HepG2 (cell line): ENCODE data around the gene MYOM1. TPM values are rescaled to one million over a fixed set of nuclear protein-coding genes. Genes with fewer than 3 reads are reported as not detected.
"Not testable (repeated sequence)": the region's sequence is repeated elsewhere in the genome, so short reads cannot be mapped to it uniquely, and the experiment has no call there.

Experiments used
- ATAC-seq: fragments of 200-7000 bp; cut with Tn5 transposase; 3 replicates; pipeline ENCODE4 v1.9.1; 2020; ENCODE audit warnings: mild to moderate bottlenecking, moderate library complexity
- BruUV-seq: library from RNA; stranded (reverse); fragments of 400-500 nt; replicated peaks from 2 replicates; lab custom pipeline; 2021; lab: Mats Ljungman, UMichigan
- CTCF ChIA-PET: fragments of 300-600 bp; formaldehyde crosslinking; extraction: SDS; loops from one replicate; lab custom pipeline; 2021; ENCODE audit warnings: low total read pairs, inconsistent platforms, low intra/inter-chr PET ratio; lab: Yijun Ruan, JAX
- POLR2A ChIA-PET: fragments of 350-600 bp; sonication (Branson Sonifier 250); formaldehyde crosslinking; loops from one replicate; lab custom pipeline; 2020; ENCODE audit warnings: antibody characterized with exemption, inconsistent platforms; lab: Yijun Ruan, JAX
- DNase-seq: peaks from one replicate; pipeline ENCODE4 v3.0.0-alpha.2; 2015; ENCODE audit warnings: low spot score
- FAIRE-seq: peaks from 3 replicates; lab custom pipeline; 2011; peaks lifted over from hg19 to GRCh38; lab: Jason Lieb, UNC
- H2AFZ ChIP-seq: one replicate; pipeline ENCODE4 v1.6.1; 2011; ENCODE audit warnings: low read length, inconsistent platforms
- H3K27ac ChIP-seq: fragments of 300-600 bp; 3 replicates; pipeline ENCODE4 v1.8.0; 2011; ENCODE audit warnings: mixed run types, mild to moderate bottlenecking, mixed read lengths, low read length, inconsistent platforms; ENCODE audit not compliant: insufficient read depth; ENCODE audit errors: extremely low read length
- H3K27me3 ChIP-seq, 2 experiments: fragments of 200-600 bp in 1 of 2; 2 replicates in 1 of 2; 3 replicates in 1 of 2; pipeline versions ENCODE4 v1.6.0 to v1.8.0; 2011; ENCODE audit warnings: low read length in 2 of 2, mild to moderate bottlenecking in 2 of 2, moderate library complexity in 2 of 2, inconsistent platforms in 1 of 2; ENCODE audit not compliant: insufficient read depth in 2 of 2, control insufficient read depth in 1 of 2
- H3K36me3 ChIP-seq, 2 experiments: fragments of 200-600 bp in 1 of 2; replicated peaks in 1 of 2; 2 replicates in 1 of 2; 3 replicates in 1 of 2; pipeline versions ENCODE4 v1.5.1 to v1.8.0; 2011; ENCODE audit warnings: low read length in 2 of 2, inconsistent platforms in 1 of 2; ENCODE audit not compliant: insufficient read depth in 2 of 2, control insufficient read depth in 1 of 2
- H3K4me1 ChIP-seq: 2 replicates; pipeline ENCODE4 v1.5.1; 2012; ENCODE audit warnings: low read length, inconsistent platforms; ENCODE audit not compliant: insufficient read depth
- H3K4me2 ChIP-seq: 2 replicates; pipeline ENCODE4 v1.6.0; 2011; ENCODE audit warnings: low read depth, low read length, inconsistent platforms
- H3K4me3 ChIP-seq, 3 experiments: fragments of 200-600 bp in 1 of 3; sonication (generic), shearing (Covaris generic) in 1 of 3; replicated peaks in 1 of 3; 2 replicates each; pipeline ENCODE4 v1.5.1; 2011 to 2016; ENCODE audit warnings: low read length in 3 of 3, inconsistent platforms in 2 of 3, low read depth in 2 of 3, mild to moderate bottlenecking in 2 of 3, control low read depth in 1 of 3, mixed read lengths in 1 of 3; ENCODE audit not compliant: insufficient read depth in 1 of 3
- H3K79me2 ChIP-seq: one replicate; pipeline ENCODE4 v1.6.1; 2011; ENCODE audit warnings: low read length, inconsistent platforms; ENCODE audit not compliant: insufficient read depth
- H3K9ac ChIP-seq: 2 replicates; pipeline ENCODE4 v1.6.0; 2011; ENCODE audit warnings: mild to moderate bottlenecking, low read depth, low read length, inconsistent platforms; ENCODE audit not compliant: insufficient read depth
- H3K9me3 ChIP-seq: 2 replicates; pipeline ENCODE4 v1.5.1; 2012; ENCODE audit warnings: mild to moderate bottlenecking, low read length
- H4K20me1 ChIP-seq: 2 replicates; pipeline ENCODE4 v1.6.0; 2011; ENCODE audit warnings: inconsistent platforms, mild to moderate bottlenecking, low read length, moderate library complexity; ENCODE audit not compliant: insufficient read depth
- TIGD3 ChIP-seq: sonication (generic); formaldehyde crosslinking; IDR thresholded peaks from 2 replicates; pipeline ENCODE4 v1.5.1; 2020; ENCODE audit warnings: mild to moderate bottlenecking, missing genetic modification reagents, borderline replicate concordance
- ZHX2 ChIP-seq, 2 experiments: sonication (generic) in 1 of 2; formaldehyde crosslinking in 1 of 2; IDR thresholded peaks; 2 replicates each; pipeline versions ENCODE4 v1.6.1 to v1.9.0; 2014 to 2022; ENCODE audit warnings: antibody characterized with exemption in 1 of 2, borderline replicate concordance in 1 of 2, inconsistent platforms in 1 of 2, low read depth in 1 of 2, missing genetic modification reagents in 1 of 2
- ZNF143 ChIP-seq: sonication (generic); formaldehyde crosslinking; IDR thresholded peaks from 2 replicates; pipeline ENCODE4 v1.4.0; 2020; ENCODE audit warnings: missing genetic modification reagents
- ZNF354B ChIP-seq: sonication (generic); formaldehyde crosslinking; IDR thresholded peaks from 2 replicates; pipeline ENCODE4 v1.8.0; 2022; ENCODE audit warnings: mild to moderate bottlenecking, missing genetic modification reagents
- ZNF451 ChIP-seq: sonication (generic); formaldehyde crosslinking; IDR thresholded peaks from 2 replicates; pipeline ENCODE4 v1.5.0; 2020; ENCODE audit warnings: mild to moderate bottlenecking, missing genetic modification reagents
- ZNF607 ChIP-seq: sonication (generic); formaldehyde crosslinking; IDR thresholded peaks from 2 replicates; pipeline ENCODE4 v1.5.1; 2020; ENCODE audit warnings: missing genetic modification reagents, mild to moderate bottlenecking, borderline replicate concordance
- ZSCAN29 ChIP-seq: sonication (generic); formaldehyde crosslinking; conservative IDR thresholded peaks from 2 replicates; pipeline ENCODE4 v1.4.0; 2020; ENCODE audit warnings: mild to moderate bottlenecking, missing genetic modification reagents
- WGBS: methylation state at CpG from one replicate; pipeline ENCODE4 v1.1.6; 2017; ENCODE audit warnings: low lambda C conversion rate; 5-methylcytosine and 5-hydroxymethylcytosine counted together
- in situ Hi-C: cut with HindIII; loops from 2 replicates; pipeline ENCODE4 v1.10.0; 2017; ENCODE audit warnings: low pct_unique_long_range_greater_than_20kb; ENCODE audit not compliant: extremely low pct_ligation_motif_present
- intact Hi-C: fragments of 100-400 bp; cut with micrococcal nuclease; formaldehyde crosslinking; loops from one replicate; pipeline ENCODE4 v1.10.0; 2022; ENCODE audit not compliant: unreplicated experiment
- polyA plus RNA-seq, 8 experiments: library from polyadenylated mRNA; depleted of rRNA in 3 of 8; stranded (reverse) in 7 of 8; unstranded in 1 of 8; fragments of >200 nt; fragmentation: Illumina TruSeq in 4 of 8; extraction: Trizol in 4 of 8; gene quantifications; 2 replicates each; pipeline versions ENCODE4 v1.2.1 to v1.2.3, GENCODE V29; 2011 to 2016; ENCODE audit warnings: low read depth in 4 of 8, missing spikeins in 1 of 8, mixed read lengths in 1 of 8; ENCODE audit not compliant: insufficient read depth in 1 of 8
- total RNA-seq, 5 experiments: library from RNA; depleted of rRNA; stranded (reverse); fragments of >200 nt; fragmentation: Illumina TruSeq; extraction: Trizol; gene quantifications; 2 replicates each; pipeline ENCODE4 v1.2.3, GENCODE V29; 2016; ENCODE audit warnings: low read depth in 1 of 5
- TF ChIP-seq, protein P1 (sequence below): sonication (generic); formaldehyde crosslinking; IDR thresholded peaks from 2 replicates; pipeline ENCODE4 v1.8.0; 2022; ENCODE audit warnings: missing genetic modification reagents, low read depth, mild to moderate bottlenecking, borderline replicate concordance

The MYOM1 gene
- total and polyA plus RNA-seq, 2 of the 13 experiments (the other 11 are each of a cell fraction or from before 2014, with no cell fraction given): 0.46 to 0.98 TPM

DNA sequence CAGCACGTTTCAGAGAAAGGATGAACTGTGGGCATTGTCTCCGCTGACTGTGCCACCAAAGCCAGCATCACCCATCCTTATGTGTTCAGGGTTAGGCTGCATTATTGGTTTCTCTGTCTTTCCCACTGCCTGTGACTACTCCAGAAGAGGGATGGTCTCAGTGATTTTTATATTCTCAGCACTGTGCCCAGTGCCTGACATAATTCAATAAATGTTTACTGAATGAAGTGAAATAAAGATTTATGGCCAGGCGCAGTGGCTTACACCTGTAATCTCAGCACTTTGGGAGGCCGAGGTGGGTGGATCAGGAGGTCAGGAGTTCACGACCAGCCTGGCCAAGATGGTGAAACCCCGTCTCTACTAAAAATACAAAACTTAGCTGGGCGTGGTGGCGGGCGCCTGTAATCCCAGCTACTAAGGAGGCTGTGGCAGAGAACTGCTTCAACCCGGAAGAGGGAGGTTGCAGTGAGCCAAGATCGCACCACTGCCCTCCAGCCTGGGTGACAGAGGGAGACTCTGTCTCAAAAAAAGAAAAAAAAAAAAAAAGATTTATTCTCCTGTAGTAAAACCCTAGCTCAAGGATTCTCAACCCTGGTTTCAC, 21.4 kb downstream of the MYOM1 start:
- H3K79me2 ChIP-seq, H3K9me3 ChIP-seq, BruUV-seq, in situ Hi-C loops, H3K36me3 ChIP-seq, H4K20me1 ChIP-seq, H3K27ac ChIP-seq, H3K27me3 ChIP-seq, H3K4me2 ChIP-seq, ATAC-seq, POLR2A ChIA-PET, H3K4me3 ChIP-seq, CTCF ChIA-PET, intact Hi-C loops, H2AFZ ChIP-seq, H3K9ac ChIP-seq, FAIRE-seq, DNase-seq: not testable (repeated sequence)
- WGBS: 91% methylated on average over 11 of the region's 11 CpGs
- H3K4me1 ChIP-seq: peaks cover 26% of the 10 kb centered on the region

- no peak overlapping the region for H3K4me3 ChIP-seq
- H3K27ac ChIP-seq: no peak overlapping the region
- 61% methylated on average over 6 of the region's 6 CpGs for WGBS
- DNase-seq (no peak), FAIRE-seq (no peak), ATAC-seq (no peak)
- H3K36me3 ChIP-seq: no peaks in the 10 kb centered on the region
- in situ Hi-C loops (no loop called here), intact Hi-C loops (no loop called here)
- BruUV-seq: no TSS peak
- H3K9me3 ChIP-seq: no peaks in the 10 kb centered on the region
- H3K4me2 ChIP-seq: peak overlapping the region; percentile 37; the same call in 1 of the 2 replicates
- H4K20me1 ChIP-seq: no peaks in the 10 kb centered on the region
- no peak overlapping the region for H3K9ac ChIP-seq
- H2AFZ ChIP-seq: no peak overlapping the region
- H3K4me1 ChIP-seq: peaks cover 16% of the 10 kb centered on the region
- H3K27me3 ChIP-seq: no peaks in the 10 kb centered on the region
- CTCF ChIA-PET: no interaction called here
- POLR2A ChIA-PET: no interaction called here
- H3K79me2 ChIP-seq: no peaks in the 10 kb centered on the region
- no peak for TF ChIP-seq TIGD3 (CRISPR knock-in tag)
- TF ChIP-seq ZNF451 (CRISPR knock-in tag): no peak
- TF ChIP-seq ZHX2 (IDR thresholded peaks at IDR 0.05; ENCODE audit: low read depth): no peak
- TF ChIP-seq ZHX2 (CRISPR knock-in tag; IDR thresholded peaks at IDR 0.05; ENCODE audit: borderline replicate concordance): no peak
- TF ChIP-seq ZNF143: no peak
- TF ChIP-seq ZNF607 (CRISPR knock-in tag): no peak
- no peak for TF ChIP-seq ZSCAN29 (CRISPR knock-in tag)
- TF ChIP-seq, protein P1, sequence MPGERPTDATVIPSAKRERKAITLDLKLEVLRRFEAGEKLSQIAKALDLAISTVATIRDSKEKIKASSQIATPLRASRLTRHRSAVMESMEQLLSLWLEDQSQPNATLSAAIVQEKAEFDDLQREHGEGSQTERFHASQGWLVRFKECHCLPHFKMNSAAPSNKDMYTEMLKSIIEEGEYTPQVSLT (CRISPR knock-in tag): no peak
- no peak for TF ChIP-seq ZNF354B (CRISPR knock-in tag)
These were observed 24.7 kb downstream of the MYOM1 start for GRCh38 chr18:3194947-3195612.
